Ascending aorta (tissue), 2 donors: ENCODE results near the gene CAND2. TPM values are rescaled to one million over a fixed set of nuclear protein-coding genes. Genes with fewer than 3 reads are reported as not detected.
"Not testable (repeated sequence)": the region's sequence is repeated elsewhere in the genome, so short reads cannot be mapped to it uniquely, and the experiment has no call there.

Experiments used
- DNase-seq, 2 donors: peaks; one replicate each; pipeline ENCODE4 v3.0.0-alpha.2; 2019; ENCODE audit warnings: low spot score in 2 of 2
- H3K27ac ChIP-seq, 2 donors: fragments of 200-600 bp; sonication (generic); one replicate each; pipeline ENCODE4 v1.5.1; 2016 to 2017; ENCODE audit warnings: mild to moderate bottlenecking in 1 of 2
- H3K27me3 ChIP-seq: fragments of 200-600 bp; sonication (generic); one replicate; pipeline ENCODE4 v1.5.1; 2017
- H3K36me3 ChIP-seq, 2 donors: fragments of 200-600 bp; sonication (generic); one replicate each; pipeline ENCODE4 v1.5.1; 2016
- H3K4me1 ChIP-seq, 2 donors: fragments of 200-600 bp; sonication (generic); one replicate each; pipeline ENCODE4 v1.5.1; 2016 to 2017; ENCODE audit warnings: mild to moderate bottlenecking in 1 of 2
- H3K4me3 ChIP-seq, 2 donors: fragments of 200-600 bp; sonication (generic); one replicate each; pipeline ENCODE4 v1.5.1; 2016 to 2017; ENCODE audit warnings: mild to moderate bottlenecking in 1 of 2
- H3K9me3 ChIP-seq, 2 donors: fragments of 200-600 bp; sonication (generic); one replicate each; pipeline ENCODE4 v1.5.1; 2016
- intact Hi-C: fragments of 100-400 bp; cut with DNase I; formaldehyde crosslinking; loops from one replicate; pipeline ENCODE4 v1.15.1; 2023
- total RNA-seq: library from RNA; depleted of rRNA; stranded (reverse); fragments of >200 nt; gene quantifications from one replicate; pipeline ENCODE4 v1.1.0, GENCODE V29; 2016
- TF ChIP-seq, protein P1 (sequence below), 3 experiments: fragments of 200-600 bp in 2 of 3; fragments of 450-650 bp in 1 of 3; sonication (generic) in 2 of 3; IDR thresholded peaks; one replicate each; pipeline ENCODE4 v1.5.1; 2016 to 2019; ENCODE audit warnings: antibody characterized with exemption in 3 of 3, mild to moderate bottlenecking in 1 of 3, moderate library complexity in 1 of 3

Gene CAND2
- total RNA-seq, 1 donor from 2014 or later, result 14.4 TPM

GRCh38 chr3:12777171-12777570, 19.3 kb upstream of the CAND2 start:
- TF ChIP-seq, protein P1, sequence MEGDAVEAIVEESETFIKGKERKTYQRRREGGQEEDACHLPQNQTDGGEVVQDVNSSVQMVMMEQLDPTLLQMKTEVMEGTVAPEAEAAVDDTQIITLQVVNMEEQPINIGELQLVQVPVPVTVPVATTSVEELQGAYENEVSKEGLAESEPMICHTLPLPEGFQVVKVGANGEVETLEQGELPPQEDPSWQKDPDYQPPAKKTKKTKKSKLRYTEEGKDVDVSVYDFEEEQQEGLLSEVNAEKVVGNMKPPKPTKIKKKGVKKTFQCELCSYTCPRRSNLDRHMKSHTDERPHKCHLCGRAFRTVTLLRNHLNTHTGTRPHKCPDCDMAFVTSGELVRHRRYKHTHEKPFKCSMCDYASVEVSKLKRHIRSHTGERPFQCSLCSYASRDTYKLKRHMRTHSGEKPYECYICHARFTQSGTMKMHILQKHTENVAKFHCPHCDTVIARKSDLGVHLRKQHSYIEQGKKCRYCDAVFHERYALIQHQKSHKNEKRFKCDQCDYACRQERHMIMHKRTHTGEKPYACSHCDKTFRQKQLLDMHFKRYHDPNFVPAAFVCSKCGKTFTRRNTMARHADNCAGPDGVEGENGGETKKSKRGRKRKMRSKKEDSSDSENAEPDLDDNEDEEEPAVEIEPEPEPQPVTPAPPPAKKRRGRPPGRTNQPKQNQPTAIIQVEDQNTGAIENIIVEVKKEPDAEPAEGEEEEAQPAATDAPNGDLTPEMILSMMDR (IDR thresholded peaks at IDR 0.05), result no peak
- H3K4me1 ChIP-seq, result no peaks in the 10 kb centered on the region
- no peaks in the 10 kb centered on the region for H3K27me3 ChIP-seq
- no peak overlapping the region for H3K4me3 ChIP-seq
- no peak for DNase-seq
- no peaks in the 10 kb centered on the region for H3K36me3 ChIP-seq
- intact Hi-C loops, result no loop called here
- H3K9me3 ChIP-seq, result no peaks in the 10 kb centered on the region
- H3K27ac ChIP-seq, result no peak overlapping the region

DNA sequence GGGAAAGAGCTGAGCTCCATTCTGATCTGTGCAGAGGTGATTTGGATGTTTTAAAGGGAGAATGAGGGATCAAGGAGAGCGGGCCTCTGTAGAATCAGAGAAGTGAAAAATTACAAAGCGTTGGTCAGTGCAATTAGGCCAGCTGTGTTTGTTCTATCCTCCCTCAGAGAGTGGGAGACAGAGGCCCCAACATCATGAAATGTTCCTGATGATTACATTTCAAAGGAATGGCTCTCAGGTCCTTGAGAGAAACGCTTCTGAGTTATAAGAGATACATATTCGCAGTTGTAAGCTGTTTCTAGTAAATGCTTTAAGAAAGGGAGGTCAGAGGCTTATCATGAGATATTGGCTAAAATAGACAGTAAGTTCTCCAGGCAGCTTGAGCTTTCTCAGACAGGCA, 15.7 kb upstream of the CAND2 start:
- no peak for DNase-seq
- intact Hi-C loops, result no loop called here
- Histone ChIP-seq H3K4me1 (no peaks in the 10 kb centered on the region), H3K27me3 (no peaks in the 10 kb centered on the region), H3K9me3 (no peaks in the 10 kb centered on the region), H3K36me3 (no peaks in the 10 kb centered on the region), H3K27ac (no peak overlapping the region), H3K4me3 (no peak overlapping the region)
- TF ChIP-seq, protein P1 (IDR thresholded peaks at IDR 0.05), result no peak

DNA sequence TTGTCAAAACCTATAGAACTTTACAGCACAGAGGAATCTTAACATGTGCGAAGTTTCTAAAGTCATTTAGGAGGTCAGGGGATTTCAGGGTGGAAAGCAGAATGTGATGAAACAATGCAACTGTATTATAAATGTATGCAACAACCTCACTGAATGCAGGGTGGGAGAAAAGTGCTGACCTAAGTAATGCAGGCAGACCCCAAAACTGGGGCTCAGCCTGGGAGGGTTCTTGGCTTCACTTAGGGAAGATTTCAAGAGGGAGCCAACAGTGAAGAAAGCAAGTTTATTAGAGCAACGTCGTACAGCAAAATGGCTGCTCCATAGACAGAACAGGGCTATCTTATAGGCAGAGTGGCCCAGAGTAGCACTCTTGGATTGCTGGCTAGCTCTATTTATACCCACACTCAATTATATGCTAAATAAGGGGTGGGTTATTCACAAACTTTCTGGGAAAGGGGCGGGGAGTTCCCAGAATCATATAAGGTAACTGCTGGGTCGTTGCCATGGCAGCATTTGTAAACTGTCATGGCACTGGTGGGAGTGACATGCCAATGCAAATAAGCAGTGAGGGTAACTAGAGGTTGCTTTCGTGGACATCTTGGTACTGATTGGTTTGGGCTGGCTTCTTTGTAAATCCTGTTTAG, 14.2 kb upstream of the CAND2 start:
- Histone ChIP-seq H3K4me1 (no peaks in the 10 kb centered on the region), H3K9me3 (no peaks in the 10 kb centered on the region), H3K27ac (no peak overlapping the region), H3K27me3 (no peaks in the 10 kb centered on the region), H3K36me3 (no peaks in the 10 kb centered on the region), H3K4me3 (no peak overlapping the region)
- no peak for DNase-seq
- TF ChIP-seq, protein P1 (IDR thresholded peaks at IDR 0.05), result no peak
- intact Hi-C loops, result no loop called here

DNA sequence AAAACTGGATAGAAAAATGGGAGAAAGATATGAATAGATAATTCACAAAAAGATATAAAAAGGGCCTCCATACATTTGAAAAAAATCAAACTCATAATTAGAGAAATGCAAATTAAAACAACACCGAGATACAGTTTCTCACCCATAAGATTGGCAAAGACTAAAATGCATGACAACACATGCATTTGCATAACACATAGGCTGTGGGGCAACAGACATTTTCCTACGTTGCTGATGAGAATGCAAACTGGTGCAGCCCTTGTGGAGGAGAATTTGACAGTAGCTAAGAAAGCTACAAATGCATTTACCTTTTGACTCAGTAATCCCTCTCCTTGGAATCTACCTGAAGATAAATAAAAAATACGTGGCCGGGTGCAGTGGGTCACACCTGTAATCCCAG, 11.4 kb upstream of the CAND2 start:
- no peaks in the 10 kb centered on the region for H3K27me3 ChIP-seq
- no peaks in the 10 kb centered on the region for H3K36me3 ChIP-seq
- H3K4me3 ChIP-seq, result no peak overlapping the region
- TF ChIP-seq, protein P1 (IDR thresholded peaks at IDR 0.05), result no peak
- H3K27ac ChIP-seq, result no peak overlapping the region
- H3K4me1 ChIP-seq, result no peaks in the 10 kb centered on the region
- intact Hi-C loops, result no loop called here
- H3K9me3 ChIP-seq, result no peaks in the 10 kb centered on the region
- no peak for DNase-seq

DNA sequence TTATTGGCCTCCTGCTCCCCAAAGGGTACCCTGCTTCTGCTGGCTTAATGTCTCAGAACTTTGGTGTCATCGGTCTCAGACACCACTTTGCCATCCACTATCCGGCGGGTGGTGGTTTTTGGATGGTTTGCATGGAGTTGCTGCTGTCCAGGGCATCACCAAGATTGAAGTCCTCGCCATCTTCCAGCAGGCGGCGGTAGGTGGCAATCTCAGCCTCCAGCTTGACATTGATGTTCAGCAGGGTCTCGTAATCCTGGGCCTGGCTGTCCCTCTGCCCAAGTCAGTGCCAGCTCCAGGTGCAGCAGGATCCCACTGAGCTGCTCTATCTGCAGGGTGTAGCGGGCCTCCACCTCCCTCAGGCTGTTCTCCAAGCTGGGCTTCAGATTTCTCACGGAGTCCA, 9.1 kb upstream of the CAND2 start:
- H3K9me3 ChIP-seq, H3K27me3 ChIP-seq, H3K4me3 ChIP-seq, intact Hi-C loops, H3K27ac ChIP-seq, H3K36me3 ChIP-seq, H3K4me1 ChIP-seq: not testable (repeated sequence)
- TF ChIP-seq, protein P1 (IDR thresholded peaks at IDR 0.05), result peak in 2 of 3 experiments; percentile 7 to 20
- peak in 1 of 2 donors; percentile 75 for DNase-seq

- not testable (repeated sequence) for H3K27ac ChIP-seq, DNase-seq
Observed at GRCh38 chr3:12787967-12788690, 8.4 kb upstream of the CAND2 start.

More at GRCh38 chr3:12787967-12788690, 8.4 kb upstream of the CAND2 start:
- intact Hi-C loops, H3K36me3 ChIP-seq, H3K9me3 ChIP-seq, H3K4me3 ChIP-seq, H3K4me1 ChIP-seq, H3K27me3 ChIP-seq: not testable (repeated sequence)
